ENCODE results near the gene ME3.
"Not testable (repeated sequence)": the region's sequence is repeated elsewhere in the genome, so short reads cannot be mapped to it uniquely, and the experiment has no call there.

ME3 gene

GRCh38 chr11:86570451-86570850 lies 102.0 kb downstream of the ME3 start:
- no peak for TF ChIP-seq ZNF274 (IDR thresholded peaks at IDR 0.05; ENCODE audit: low read depth, low read length)
- no peak overlapping the region for H3K4me3 ChIP-seq (ENCODE audit: low read length)

- no peak for TF ChIP-seq ZNF274 (IDR thresholded peaks at IDR 0.05; ENCODE audit: low read depth, low read length)
- no peak overlapping the region for H3K4me3 ChIP-seq (ENCODE audit: low read length)
Observed at GRCh38 chr11:86570020-86570419, 102.4 kb downstream of the ME3 start.

GRCh38 chr11:86569109-86569508 lies 103.3 kb downstream of the ME3 start:
- TF ChIP-seq ZNF274 (IDR thresholded peaks at IDR 0.05; ENCODE audit: low read depth, low read length) = no peak
- no peak overlapping the region for H3K4me3 ChIP-seq (ENCODE audit: low read length)

- no peak overlapping the region for H3K4me3 ChIP-seq (ENCODE audit: low read length)
- no peak for TF ChIP-seq ZNF274 (IDR thresholded peaks at IDR 0.05; ENCODE audit: low read depth, low read length)
Observed at GRCh38 chr11:86565801-86566312, 106.6 kb downstream of the ME3 start.

GRCh38 chr11:86565388-86565787 lies 107.0 kb downstream of the ME3 start:
- no peak overlapping the region for H3K4me3 ChIP-seq (ENCODE audit: low read length)
- no peak for TF ChIP-seq ZNF274 (IDR thresholded peaks at IDR 0.05; ENCODE audit: low read depth, low read length)

GRCh38 chr11:86562842-86563241 lies 109.6 kb downstream of the ME3 start:
- H3K4me3 ChIP-seq (ENCODE audit: low read length) = not testable (repeated sequence)

GRCh38 chr11:86559311-86559945 lies 113.0 kb downstream of the ME3 start:
- TF ChIP-seq ZNF274 (IDR thresholded peaks at IDR 0.05; ENCODE audit: low read depth, low read length) = no peak
- H3K4me3 ChIP-seq (ENCODE audit: low read length) = no peak overlapping the region

- H3K4me3 ChIP-seq (ENCODE audit: low read length) = no peak overlapping the region
- TF ChIP-seq ZNF274 (IDR thresholded peaks at IDR 0.05; ENCODE audit: low read depth, low read length) = no peak
Observed at GRCh38 chr11:86558841-86559240, 113.6 kb downstream of the ME3 start.

GRCh38 chr11:86558207-86558606 lies 114.2 kb downstream of the ME3 start:
- no peak for TF ChIP-seq ZNF274 (IDR thresholded peaks at IDR 0.05; ENCODE audit: low read depth, low read length)
- H3K4me3 ChIP-seq (ENCODE audit: low read length) = no peak overlapping the region

GRCh38 chr11:86555866-86556265 lies 116.5 kb downstream of the ME3 start:
- no peak for TF ChIP-seq ZNF274 (IDR thresholded peaks at IDR 0.05; ENCODE audit: low read depth, low read length)
- no peak overlapping the region for H3K4me3 ChIP-seq (ENCODE audit: low read length)

- H3K4me3 ChIP-seq (ENCODE audit: low read length) = no peak overlapping the region
- TF ChIP-seq ZNF274 (IDR thresholded peaks at IDR 0.05; ENCODE audit: low read depth, low read length) = no peak
Observed at GRCh38 chr11:86555401-86555800, 117.0 kb downstream of the ME3 start.

- no peak overlapping the region for H3K4me3 ChIP-seq (ENCODE audit: low read length)
Observed at GRCh38 chr11:86553265-86553664, 119.2 kb downstream of the ME3 start.

GRCh38 chr11:86551288-86552092 lies 120.9 kb downstream of the ME3 start:
- TF ChIP-seq ZNF274 (IDR thresholded peaks at IDR 0.05; ENCODE audit: low read depth, low read length) = no peak
- H3K4me3 ChIP-seq (ENCODE audit: low read length) = no peak overlapping the region; the same call in 1 of the 2 replicates

More at GRCh38 chr11:86553265-86553664, 119.2 kb downstream of the ME3 start:
- TF ChIP-seq ZNF274 (IDR thresholded peaks at IDR 0.05; ENCODE audit: low read depth, low read length) = no peak

- H3K4me3 ChIP-seq (ENCODE audit: low read length) = no peak overlapping the region
- no peak for TF ChIP-seq ZNF274 (IDR thresholded peaks at IDR 0.05; ENCODE audit: low read depth, low read length)
Observed at GRCh38 chr11:86550757-86551156, 121.7 kb downstream of the ME3 start.

GRCh38 chr11:86548271-86548917 lies 124.0 kb downstream of the ME3 start:
- no peak for TF ChIP-seq ZNF274 (IDR thresholded peaks at IDR 0.05; ENCODE audit: low read depth, low read length)
- no peak overlapping the region for H3K4me3 ChIP-seq (ENCODE audit: low read length)
